HCT116 (cell line): Measurements from ENCODE around the gene SUFU. TPM values are rescaled to one million over a fixed set of nuclear protein-coding genes. Genes with fewer than 3 reads are reported as not detected.

Experiments used
- ATAC-seq: fragments of 200-7000 bp; cut with Tn5 transposase; 2 replicates; pipeline ENCODE4 v1.9.1; 2020; ENCODE audit warnings: mild to moderate bottlenecking, moderate library complexity
- BruUV-seq: library from RNA; stranded (reverse); fragments of 400-500 nt; replicated peaks from 2 replicates; lab custom pipeline; 2021; lab: Mats Ljungman, UMichigan
- CTCF ChIA-PET: fragments of 300-600 bp; sonication (Branson Sonifier 250); formaldehyde crosslinking; loops from one replicate; lab custom pipeline; 2021; ENCODE audit warnings: antibody characterized with exemption; lab: Charles Lee
- POLR2A ChIA-PET: fragments of 300-600, 350-600 bp; sonication (Branson Sonifier 250); formaldehyde crosslinking; loops from one replicate; lab custom pipeline; 2021; ENCODE audit warnings: antibody characterized with exemption; lab: Charles Lee
- RAD21 ChIA-PET, 2 experiments: fragments of 300-600 bp; sonication (Branson Sonifier 250); formaldehyde crosslinking; loops; one replicate each; lab custom pipeline; 2023; ENCODE audit warnings: low total read pairs in 2 of 2; ENCODE audit not compliant: uncharacterized antibody in 2 of 2, unreplicated experiment in 2 of 2, low non-redundant PET in 1 of 2; lab: Charles Lee
- DNase-seq: peaks from one replicate; pipeline ENCODE4 v3.0.0-alpha.2; 2010; ENCODE audit warnings: low read depth, low spot score
- H2AFZ ChIP-seq: fragments of 200-600 bp; shearing (Covaris generic), sonication (generic); 2 replicates; pipeline ENCODE4 v1.6.1; 2017; ENCODE audit warnings: low read depth, mixed run types, mixed read lengths, antibody characterized with exemption, low read length; ENCODE audit not compliant: poor library complexity, severe bottlenecking
- H3K27ac ChIP-seq: 2 replicates; pipeline ENCODE4 v1.5.1; 2012; ENCODE audit warnings: low read depth, low read length
- H3K27me3 ChIP-seq: fragments of 200-600 bp; sonication (generic); 2 replicates; pipeline ENCODE4 v1.6.1; 2016; ENCODE audit warnings: mixed run types, low read length, mixed read lengths; ENCODE audit not compliant: insufficient read depth
- H3K36me3 ChIP-seq, 2 experiments: fragments of 200-500 bp in 1 of 2; fragments of 200-600 bp in 1 of 2; sonication (Bioruptor generic) in 1 of 2; sonication (generic) in 1 of 2; 2 replicates each; pipeline versions ENCODE4 v1.5.1 to v1.6.1; 2014 to 2016; ENCODE audit warnings: low read length in 2 of 2, inconsistent platforms in 1 of 2, mixed read lengths in 1 of 2, mixed run types in 1 of 2; ENCODE audit not compliant: insufficient read depth in 2 of 2, control insufficient read depth in 1 of 2
- H3K4me1 ChIP-seq, 2 experiments: fragments of 200-600 bp in 1 of 2; sonication (generic) in 1 of 2; 2 replicates each; pipeline versions ENCODE4 v1.5.1 to v1.6.1; 2012 to 2017; ENCODE audit warnings: low read length in 2 of 2, inconsistent platforms in 1 of 2, mild to moderate bottlenecking in 1 of 2, mixed read lengths in 1 of 2, mixed run types in 1 of 2, moderate library complexity in 1 of 2; ENCODE audit not compliant: insufficient read depth in 2 of 2, control insufficient read depth in 1 of 2
- H3K4me2 ChIP-seq: fragments of 200-600 bp; sonication (generic); 2 replicates; pipeline ENCODE4 v1.6.1; 2017; ENCODE audit warnings: mixed run types, low read length, mixed read lengths
- H3K4me3 ChIP-seq, 2 experiments: fragments of 200-600 bp in 1 of 2; sonication (generic) in 1 of 2; replicated peaks in 1 of 2; 2 replicates each; pipeline ENCODE4 v1.5.1; 2011 to 2016; ENCODE audit warnings: low read length in 2 of 2, control low read depth in 1 of 2, low read depth in 1 of 2, mild to moderate bottlenecking in 1 of 2, mixed read lengths in 1 of 2, mixed run types in 1 of 2
- H3K79me2 ChIP-seq: fragments of 200-600 bp; sonication (generic); 2 replicates; pipeline ENCODE4 v1.6.1; 2017; ENCODE audit warnings: mild to moderate bottlenecking, mixed run types, low read length, moderate library complexity, mixed read lengths; ENCODE audit not compliant: insufficient read depth
- H3K9ac ChIP-seq: fragments of 200-600 bp; sonication (generic); 2 replicates; pipeline ENCODE4 v1.6.1; 2016; ENCODE audit warnings: low read length, mixed read lengths
- H3K9me2 ChIP-seq: fragments of 200-600 bp; sonication (generic), shearing (Covaris generic); 2 replicates; pipeline ENCODE4 v1.6.1; 2017; ENCODE audit warnings: mixed run types, mild to moderate bottlenecking, moderate library complexity; ENCODE audit not compliant: insufficient read depth
- H3K9me3 ChIP-seq, 2 experiments: fragments of 200-500 bp in 1 of 2; fragments of 200-600 bp in 1 of 2; sonication (Bioruptor generic) in 1 of 2; sonication (generic) in 1 of 2; 2 replicates each; pipeline ENCODE4 v1.6.1; 2014 to 2017; ENCODE audit warnings: low read length in 2 of 2, mixed read lengths in 2 of 2, inconsistent platforms in 1 of 2, low read depth in 1 of 2, mild to moderate bottlenecking in 1 of 2, mixed run types in 1 of 2, moderate library complexity in 1 of 2; ENCODE audit not compliant: control insufficient read depth in 1 of 2, insufficient read depth in 1 of 2
- H4K20me1 ChIP-seq: fragments of 200-600 bp; sonication (generic), shearing (Covaris generic); 2 replicates; pipeline ENCODE4 v1.6.1; 2017; ENCODE audit warnings: mixed run types, mild to moderate bottlenecking, moderate library complexity; ENCODE audit not compliant: insufficient read depth
- CBX3 ChIP-seq: IDR thresholded peaks from 2 replicates; pipeline ENCODE4 v1.6.1; 2012; ENCODE audit warnings: low read depth
- CEBPB ChIP-seq: IDR thresholded peaks from 2 replicates; pipeline ENCODE4 v1.6.1; 2012; ENCODE audit warnings: low read depth
- ELF1 ChIP-seq: IDR thresholded peaks from 2 replicates; pipeline ENCODE4 v1.6.1; 2012; ENCODE audit warnings: low read depth, borderline replicate concordance
- FOSL1 ChIP-seq: IDR thresholded peaks from 2 replicates; pipeline ENCODE4 v1.6.1; 2012; ENCODE audit warnings: low read depth
- POLR2A ChIP-seq: IDR thresholded peaks from 2 replicates; pipeline ENCODE4 v1.7.0; 2011; ENCODE audit warnings: borderline replicate concordance; ENCODE audit not compliant: insufficient read depth, insufficient read length; ENCODE audit errors: extremely low read depth
- POLR2AphosphoS5 ChIP-seq: IDR thresholded peaks from 2 replicates; pipeline ENCODE4 v1.6.1; 2011; ENCODE audit warnings: mild to moderate bottlenecking, low read depth, low read length, moderate library complexity
- RAD21 ChIP-seq: IDR thresholded peaks from 2 replicates; pipeline ENCODE4 v1.6.1; 2012; ENCODE audit warnings: low read depth, mild to moderate bottlenecking
- SIN3A ChIP-seq: IDR thresholded peaks from 2 replicates; pipeline ENCODE4 v1.6.1; 2012; ENCODE audit warnings: low read depth
- SP1 ChIP-seq: IDR thresholded peaks from 2 replicates; pipeline ENCODE4 v1.6.1; 2012; ENCODE audit warnings: low read depth
- SRF ChIP-seq: IDR thresholded peaks from 2 replicates; pipeline ENCODE4 v1.6.1; 2012; ENCODE audit warnings: low read depth
- TCF7L2 ChIP-seq: IDR thresholded peaks from 2 replicates; pipeline ENCODE4 v1.7.0; 2011; ENCODE audit warnings: borderline replicate concordance, inconsistent platforms; ENCODE audit not compliant: insufficient read depth, insufficient read length; ENCODE audit errors: extremely low read depth
- YY1 ChIP-seq: IDR thresholded peaks from 2 replicates; pipeline ENCODE4 v1.6.1; 2011; ENCODE audit warnings: low read length, low read depth, moderate library complexity, mild to moderate bottlenecking; ENCODE audit not compliant: insufficient replicate concordance; ENCODE audit errors: extremely low read depth
- ZFX ChIP-seq: fragments of 450-650 bp; IDR thresholded peaks from 2 replicates; pipeline ENCODE4 v1.6.1; 2017
- ZNF274 ChIP-seq: fragments of 200-500 bp; sonication (Bioruptor generic); IDR thresholded peaks from 2 replicates; pipeline ENCODE4 v1.6.1; 2014; ENCODE audit warnings: mild to moderate bottlenecking, low read depth, low read length, inconsistent platforms
- intact Hi-C: fragments of 100-400 bp; cut with micrococcal nuclease; formaldehyde crosslinking; loops from 2 replicates; pipeline ENCODE4 v1.10.0; 2022
- total RNA-seq: library from RNA; stranded (reverse); gene quantifications from one replicate; pipeline ENCODE4 v1.2.1, GENCODE V29; 2021; ENCODE audit not compliant: unreplicated experiment
- TF ChIP-seq, protein P1 (sequence below): IDR thresholded peaks from 2 replicates; pipeline ENCODE4 v1.6.1; 2012
- TF ChIP-seq, protein P2 (sequence below), 3 experiments: fragments of 200-600 bp in 1 of 3; sonication (generic) in 1 of 3; IDR thresholded peaks in 2 of 3; conservative IDR thresholded peaks in 1 of 3; 2 replicates each; pipeline ENCODE4 v1.5.1; 2012 to 2017; ENCODE audit warnings: low read depth in 2 of 3, low read length in 2 of 3, antibody characterized with exemption in 1 of 3, borderline replicate concordance in 1 of 3, control low read depth in 1 of 3, mild to moderate bottlenecking in 1 of 3, mixed read lengths in 1 of 3, mixed run types in 1 of 3, moderate library complexity in 1 of 3; ENCODE audit not compliant: insufficient read depth in 1 of 3
- TF ChIP-seq, protein P3 (sequence below): IDR thresholded peaks from 2 replicates; pipeline ENCODE4 v1.6.1; 2012; ENCODE audit warnings: low read depth
- TF ChIP-seq, protein P4 (sequence below): IDR thresholded peaks from 2 replicates; pipeline ENCODE4 v1.6.1; 2012
- TF ChIP-seq, protein P5 (sequence below): IDR thresholded peaks from 2 replicates; pipeline ENCODE4 v1.6.1; 2011; ENCODE audit warnings: mild to moderate bottlenecking, low read length, moderate library complexity; ENCODE audit not compliant: insufficient replicate concordance; ENCODE audit errors: extremely low read depth

Gene SUFU
- total RNA-seq, 1 experiment from 2014 or later = 18.8 TPM

DNA sequence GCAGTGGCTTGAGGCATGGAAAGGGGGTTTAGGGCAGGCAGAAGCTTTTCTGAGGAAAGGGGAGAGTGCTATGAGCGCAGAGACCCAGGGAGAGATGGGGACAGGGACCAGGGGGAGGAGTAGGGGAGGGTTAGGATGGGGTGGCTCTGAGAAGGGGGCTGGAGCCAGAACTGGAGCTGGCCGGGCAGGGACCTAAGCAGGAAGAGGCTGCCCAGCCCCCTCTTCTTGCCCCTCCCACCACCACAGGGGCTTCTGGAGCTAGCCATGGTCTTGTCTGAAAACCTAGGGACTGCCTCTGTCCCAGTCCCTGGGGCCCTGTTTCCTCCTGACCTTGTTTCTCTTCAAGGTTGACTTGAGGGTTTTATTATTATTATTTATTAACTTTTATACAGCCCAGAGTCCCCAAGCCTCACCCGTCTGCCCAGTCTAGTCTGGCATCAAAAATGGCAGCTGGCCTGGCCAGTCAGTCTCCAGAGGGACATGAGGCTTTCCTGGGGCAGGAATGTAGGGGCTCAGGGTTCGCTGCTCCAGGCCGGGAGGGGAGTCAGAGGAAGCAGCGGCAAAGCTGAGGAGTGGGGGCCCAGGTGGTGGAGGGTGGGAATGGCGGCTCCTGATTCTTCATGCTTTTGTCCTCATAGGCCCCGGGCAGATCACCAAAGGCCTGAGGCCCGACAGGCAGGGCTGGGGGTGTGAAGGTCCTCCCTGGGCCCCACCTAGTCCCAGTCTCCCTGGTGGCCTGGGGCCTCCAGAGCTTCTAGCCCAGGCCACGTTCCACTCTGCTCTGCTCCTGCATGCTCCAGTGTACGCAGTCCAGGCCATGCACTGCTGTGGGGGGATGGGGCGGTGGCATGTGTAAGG, 146.3 kb downstream of the SUFU start:
- ATAC-seq (no peak), DNase-seq (no peak)
- H3K27me3 ChIP-seq = no peaks in the 10 kb centered on the region
- ChIA-PET POLR2A (no interaction called here), CTCF (interaction anchor here (1.1 kb wide), 1 partner anchor 30 kb away, joined by 3 read pairs; no protein-coding TSS in a partner anchor), RAD21 (no interaction called here)
- intact Hi-C loops = no loop called here
- no peak overlapping the region for H3K9ac ChIP-seq
- no TSS peak for BruUV-seq
- H3K4me1 ChIP-seq = peaks cover 10 to 31% of the 10 kb centered on the region in 2 experiments
- H3K27ac ChIP-seq = no peak overlapping the region
- H3K4me2 ChIP-seq = no peak overlapping the region
- peaks cover 5 to 21% of the 10 kb centered on the region in 2 experiments; a peak in 3 of 4 replicates for H3K36me3 ChIP-seq
- H3K79me2 ChIP-seq = peaks cover 90% of the 10 kb centered on the region
- no peaks in the 10 kb centered on the region for H3K9me2 ChIP-seq
- H4K20me1 ChIP-seq = no peaks in the 10 kb centered on the region; the same call in 1 of the 2 replicates
- TF ChIP-seq TCF7L2 = no peak
- no peak for TF ChIP-seq ZFX
- TF ChIP-seq ELF1 = no peak
- TF ChIP-seq RAD21 = no peak
- no peak for TF ChIP-seq SP1
- no peak for TF ChIP-seq SRF
- TF ChIP-seq SIN3A = no peak
- TF ChIP-seq, protein P1, sequence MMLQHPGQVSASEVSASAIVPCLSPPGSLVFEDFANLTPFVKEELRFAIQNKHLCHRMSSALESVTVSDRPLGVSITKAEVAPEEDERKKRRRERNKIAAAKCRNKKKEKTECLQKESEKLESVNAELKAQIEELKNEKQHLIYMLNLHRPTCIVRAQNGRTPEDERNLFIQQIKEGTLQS = no peak
- TF ChIP-seq, protein P2, sequence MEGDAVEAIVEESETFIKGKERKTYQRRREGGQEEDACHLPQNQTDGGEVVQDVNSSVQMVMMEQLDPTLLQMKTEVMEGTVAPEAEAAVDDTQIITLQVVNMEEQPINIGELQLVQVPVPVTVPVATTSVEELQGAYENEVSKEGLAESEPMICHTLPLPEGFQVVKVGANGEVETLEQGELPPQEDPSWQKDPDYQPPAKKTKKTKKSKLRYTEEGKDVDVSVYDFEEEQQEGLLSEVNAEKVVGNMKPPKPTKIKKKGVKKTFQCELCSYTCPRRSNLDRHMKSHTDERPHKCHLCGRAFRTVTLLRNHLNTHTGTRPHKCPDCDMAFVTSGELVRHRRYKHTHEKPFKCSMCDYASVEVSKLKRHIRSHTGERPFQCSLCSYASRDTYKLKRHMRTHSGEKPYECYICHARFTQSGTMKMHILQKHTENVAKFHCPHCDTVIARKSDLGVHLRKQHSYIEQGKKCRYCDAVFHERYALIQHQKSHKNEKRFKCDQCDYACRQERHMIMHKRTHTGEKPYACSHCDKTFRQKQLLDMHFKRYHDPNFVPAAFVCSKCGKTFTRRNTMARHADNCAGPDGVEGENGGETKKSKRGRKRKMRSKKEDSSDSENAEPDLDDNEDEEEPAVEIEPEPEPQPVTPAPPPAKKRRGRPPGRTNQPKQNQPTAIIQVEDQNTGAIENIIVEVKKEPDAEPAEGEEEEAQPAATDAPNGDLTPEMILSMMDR (IDR thresholded peaks at IDR 0.05 in 2 of 3, conservative IDR thresholded peaks at IDR 0.05 in 1 of 3; ENCODE audit: borderline replicate concordance in 1 of 3, insufficient read depth in 1 of 3, low read depth in 2 of 3, low read length in 2 of 3) = no peak
- TF ChIP-seq POLR2AphosphoS5 = no peak
- no peak for TF ChIP-seq CEBPB
- no peak for TF ChIP-seq CBX3
- TF ChIP-seq, protein P3, sequence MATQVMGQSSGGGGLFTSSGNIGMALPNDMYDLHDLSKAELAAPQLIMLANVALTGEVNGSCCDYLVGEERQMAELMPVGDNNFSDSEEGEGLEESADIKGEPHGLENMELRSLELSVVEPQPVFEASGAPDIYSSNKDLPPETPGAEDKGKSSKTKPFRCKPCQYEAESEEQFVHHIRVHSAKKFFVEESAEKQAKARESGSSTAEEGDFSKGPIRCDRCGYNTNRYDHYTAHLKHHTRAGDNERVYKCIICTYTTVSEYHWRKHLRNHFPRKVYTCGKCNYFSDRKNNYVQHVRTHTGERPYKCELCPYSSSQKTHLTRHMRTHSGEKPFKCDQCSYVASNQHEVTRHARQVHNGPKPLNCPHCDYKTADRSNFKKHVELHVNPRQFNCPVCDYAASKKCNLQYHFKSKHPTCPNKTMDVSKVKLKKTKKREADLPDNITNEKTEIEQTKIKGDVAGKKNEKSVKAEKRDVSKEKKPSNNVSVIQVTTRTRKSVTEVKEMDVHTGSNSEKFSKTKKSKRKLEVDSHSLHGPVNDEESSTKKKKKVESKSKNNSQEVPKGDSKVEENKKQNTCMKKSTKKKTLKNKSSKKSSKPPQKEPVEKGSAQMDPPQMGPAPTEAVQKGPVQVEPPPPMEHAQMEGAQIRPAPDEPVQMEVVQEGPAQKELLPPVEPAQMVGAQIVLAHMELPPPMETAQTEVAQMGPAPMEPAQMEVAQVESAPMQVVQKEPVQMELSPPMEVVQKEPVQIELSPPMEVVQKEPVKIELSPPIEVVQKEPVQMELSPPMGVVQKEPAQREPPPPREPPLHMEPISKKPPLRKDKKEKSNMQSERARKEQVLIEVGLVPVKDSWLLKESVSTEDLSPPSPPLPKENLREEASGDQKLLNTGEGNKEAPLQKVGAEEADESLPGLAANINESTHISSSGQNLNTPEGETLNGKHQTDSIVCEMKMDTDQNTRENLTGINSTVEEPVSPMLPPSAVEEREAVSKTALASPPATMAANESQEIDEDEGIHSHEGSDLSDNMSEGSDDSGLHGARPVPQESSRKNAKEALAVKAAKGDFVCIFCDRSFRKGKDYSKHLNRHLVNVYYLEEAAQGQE = no peak
- no peak for TF ChIP-seq POLR2A
- no peak for TF ChIP-seq YY1
- TF ChIP-seq ZNF274 = no peak
- TF ChIP-seq, protein P4, sequence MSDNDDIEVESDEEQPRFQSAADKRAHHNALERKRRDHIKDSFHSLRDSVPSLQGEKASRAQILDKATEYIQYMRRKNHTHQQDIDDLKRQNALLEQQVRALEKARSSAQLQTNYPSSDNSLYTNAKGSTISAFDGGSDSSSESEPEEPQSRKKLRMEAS = no peak
- TF ChIP-seq FOSL1 = no peak
- TF ChIP-seq, protein P5, sequence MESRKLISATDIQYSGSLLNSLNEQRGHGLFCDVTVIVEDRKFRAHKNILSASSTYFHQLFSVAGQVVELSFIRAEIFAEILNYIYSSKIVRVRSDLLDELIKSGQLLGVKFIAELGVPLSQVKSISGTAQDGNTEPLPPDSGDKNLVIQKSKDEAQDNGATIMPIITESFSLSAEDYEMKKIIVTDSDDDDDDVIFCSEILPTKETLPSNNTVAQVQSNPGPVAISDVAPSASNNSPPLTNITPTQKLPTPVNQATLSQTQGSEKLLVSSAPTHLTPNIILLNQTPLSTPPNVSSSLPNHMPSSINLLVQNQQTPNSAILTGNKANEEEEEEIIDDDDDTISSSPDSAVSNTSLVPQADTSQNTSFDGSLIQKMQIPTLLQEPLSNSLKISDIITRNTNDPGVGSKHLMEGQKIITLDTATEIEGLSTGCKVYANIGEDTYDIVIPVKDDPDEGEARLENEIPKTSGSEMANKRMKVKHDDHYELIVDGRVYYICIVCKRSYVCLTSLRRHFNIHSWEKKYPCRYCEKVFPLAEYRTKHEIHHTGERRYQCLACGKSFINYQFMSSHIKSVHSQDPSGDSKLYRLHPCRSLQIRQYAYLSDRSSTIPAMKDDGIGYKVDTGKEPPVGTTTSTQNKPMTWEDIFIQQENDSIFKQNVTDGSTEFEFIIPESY = no peak
- TF ChIP-seq, all 23 proteins: peak for 0
- Histone ChIP-seq H3K4me3 (no peak overlapping the region), H2AFZ (no peak overlapping the region), H3K9me3 (no peaks in the 10 kb centered on the region)
